OCI-LY7 (cell line): ENCODE data around the gene NPC1. TPM values are rescaled to one million over a fixed set of nuclear protein-coding genes. Genes with fewer than 3 reads are reported as not detected.

ENCODE experiments used
- BruUV-seq: library from RNA; stranded (reverse); fragments of 400-500 nt; replicated peaks from 2 replicates; lab custom pipeline; 2021; lab: Mats Ljungman, UMichigan
- CTCF ChIA-PET: fragments of 300-600 bp; sonication (Branson Sonifier 250); formaldehyde crosslinking; loops from one replicate; lab custom pipeline; 2022; ENCODE audit warnings: antibody characterized with exemption; ENCODE audit not compliant: unreplicated experiment; lab: Charles Lee
- POLR2A ChIA-PET: fragments of 300-600 bp; sonication (Branson Sonifier 250); formaldehyde crosslinking; loops from one replicate; lab custom pipeline; 2022; ENCODE audit warnings: antibody characterized with exemption; lab: Charles Lee
- DNase-seq: peaks from one replicate; pipeline ENCODE4 v3.0.0-alpha.2; 2015; ENCODE audit warnings: low spot score
- H2AFZ ChIP-seq: fragments of 200-600 bp; sonication (generic), shearing (Covaris generic); 2 replicates; pipeline ENCODE4 v1.6.1; 2014; ENCODE audit warnings: mild to moderate bottlenecking, antibody characterized with exemption, low read length, moderate library complexity
- H3K27ac ChIP-seq: fragments of 200-600 bp; sonication (generic); 2 replicates; pipeline ENCODE4 v1.5.1; 2014; ENCODE audit warnings: mixed run types, low read depth, mild to moderate bottlenecking, moderate library complexity, low read length, inconsistent platforms; ENCODE audit not compliant: poor library complexity, severe bottlenecking
- H3K36me3 ChIP-seq: fragments of 200-600 bp; sonication (generic); 2 replicates; pipeline ENCODE4 v1.6.1; 2014; ENCODE audit warnings: mild to moderate bottlenecking, antibody characterized with exemption, low read length, moderate library complexity, mixed read lengths; ENCODE audit not compliant: insufficient read depth
- H3K4me1 ChIP-seq: fragments of 200-600 bp; sonication (generic); 2 replicates; pipeline ENCODE4 v1.5.1; 2014; ENCODE audit warnings: mild to moderate bottlenecking, low read length; ENCODE audit not compliant: insufficient read depth, poor library complexity, severe bottlenecking
- H3K4me2 ChIP-seq: fragments of 200-600 bp; sonication (generic); 2 replicates; pipeline ENCODE4 v1.6.1; 2014; ENCODE audit warnings: mild to moderate bottlenecking, low read length
- H3K4me3 ChIP-seq: fragments of 200-600 bp; sonication (generic); 2 replicates; pipeline ENCODE4 v1.5.1; 2014; ENCODE audit warnings: mild to moderate bottlenecking, low read depth, low read length; ENCODE audit not compliant: poor library complexity, severe bottlenecking
- H3K79me2 ChIP-seq: fragments of 200-600 bp; sonication (generic); 2 replicates; pipeline ENCODE4 v1.6.1; 2016; ENCODE audit warnings: low read depth, mild to moderate bottlenecking, low read length, moderate library complexity, mixed read lengths; ENCODE audit not compliant: insufficient read depth
- H3K9me2 ChIP-seq: fragments of 200-600 bp; sonication (generic); 2 replicates; pipeline ENCODE4 v1.6.1; 2016; ENCODE audit warnings: mild to moderate bottlenecking, low read length, mixed read lengths; ENCODE audit not compliant: insufficient read depth
- H3K9me3 ChIP-seq: fragments of 200-600 bp; sonication (generic); 2 replicates; pipeline ENCODE4 v1.6.1; 2014; ENCODE audit warnings: mild to moderate bottlenecking, mixed run types, low read length, mixed read lengths
- H4K20me1 ChIP-seq: fragments of 200-600 bp; sonication (generic); 2 replicates; pipeline ENCODE4 v1.6.1; 2014; ENCODE audit warnings: mild to moderate bottlenecking, antibody characterized with exemption, low read length, moderate library complexity, mixed read lengths; ENCODE audit not compliant: insufficient read depth
- CTCF ChIP-seq: fragments of 200-600 bp; sonication (generic); conservative IDR thresholded peaks from 2 replicates; pipeline ENCODE4 v1.5.1; 2014; ENCODE audit warnings: mild to moderate bottlenecking, antibody characterized with exemption, low read length, moderate library complexity, mixed read lengths
- EZH2phosphoT487 ChIP-seq: fragments of 200-600 bp; sonication (generic); IDR thresholded peaks from 2 replicates; pipeline ENCODE4 v1.6.1; 2018; ENCODE audit warnings: low read depth, borderline replicate concordance, mild to moderate bottlenecking, mixed run types, antibody characterized with exemption, low read length, moderate library complexity, mixed read lengths
- intact Hi-C: fragments of 100-400 bp; cut with micrococcal nuclease; formaldehyde crosslinking; loops from one replicate; pipeline ENCODE4 v1.10.0; 2022; ENCODE audit not compliant: unreplicated experiment
- total RNA-seq, 2 experiments: library from RNA; depleted of rRNA in 1 of 2; stranded (reverse); fragments of >200 nt in 1 of 2; shearing (Covaris generic) in 1 of 2; gene quantifications; 2 replicates each; pipeline ENCODE4 v1.2.3, GENCODE V29; 2014 to 2022

The NPC1 gene
- total RNA-seq, 2 experiments from 2014 or later, result 26.0 to 38.9 TPM

GRCh38 chr18:23587220-23587642, 925 bp upstream of the NPC1 start:
- peak overlapping the region; percentile 94 for H3K4me2 ChIP-seq
- POLR2A ChIA-PET, result interaction anchor here (0.7 to 1.6 kb wide), 3 partner anchors 12 to 89 kb away, joined by 3 to 5 read pairs (median 4); no protein-coding TSS in a partner anchor
- H3K79me2 ChIP-seq, result peaks cover 25% of the 10 kb centered on the region; the same call in 1 of the 2 replicates
- no peaks in the 10 kb centered on the region for H3K9me2 ChIP-seq
- H3K4me1 ChIP-seq, result peaks cover 22% of the 10 kb centered on the region
- TF ChIP-seq EZH2phosphoT487 (no peak), CTCF (no peak)
- BruUV-seq, result TSS peak; percentile 86
- CTCF ChIA-PET, result no interaction called here
- H3K27ac ChIP-seq, result peak overlapping the region; percentile 85
- H3K4me3 ChIP-seq, result peak overlapping the region; percentile 87
- no peaks in the 10 kb centered on the region for H3K9me3 ChIP-seq
- H4K20me1 ChIP-seq, result no peaks in the 10 kb centered on the region
- peaks cover 7% of the 10 kb centered on the region; the same call in 1 of the 2 replicates for H3K36me3 ChIP-seq
- DNase-seq, result no peak
- H2AFZ ChIP-seq, result peak overlapping the region; percentile 77; the same call in 1 of the 2 replicates
- intact Hi-C loops, result loop anchor here (1.0 to 10.0 kb wide), 4 partner anchors 71 to 788 kb away; partner anchors contain the start of gene CABLES1

- peaks cover 23% of the 10 kb centered on the region for H3K4me1 ChIP-seq
- peak overlapping the region; percentile 87 for H3K4me3 ChIP-seq
- no peaks in the 10 kb centered on the region for H4K20me1 ChIP-seq
- peak overlapping the region; percentile 85 for H3K27ac ChIP-seq
- peaks cover 12% of the 10 kb centered on the region for H3K36me3 ChIP-seq
- no peak for DNase-seq
- H3K9me2 ChIP-seq, result no peaks in the 10 kb centered on the region
- CTCF ChIA-PET, result interaction anchor here (1.4 kb wide), 1 partner anchor 87 kb away, joined by 4 read pairs; no protein-coding TSS in a partner anchor
- POLR2A ChIA-PET, result interaction anchor here (0.7 to 1.5 kb wide), 6 partner anchors 16 to 1059 kb away, joined by 3 to 4 read pairs (median 4); no protein-coding TSS in a partner anchor
- H2AFZ ChIP-seq, result peak overlapping the region; percentile 77; the same call in 1 of the 2 replicates
- no TSS peak for BruUV-seq
- intact Hi-C loops, result loop anchor here (1.0 to 10.0 kb wide), 5 partner anchors 83 to 787 kb away; partner anchors contain the start of genes CABLES1, RBBP8 and RMC1
- no peaks in the 10 kb centered on the region for H3K9me3 ChIP-seq
- no peak for TF ChIP-seq EZH2phosphoT487
- TF ChIP-seq CTCF, result no peak
- peaks cover 25% of the 10 kb centered on the region; the same call in 1 of the 2 replicates for H3K79me2 ChIP-seq
- H3K4me2 ChIP-seq, result peak overlapping the region; percentile 94
Observed at GRCh38 chr18:23585897-23586248, 433 bp downstream of the NPC1 start.
